Glutamatergic neuron (in vitro differentiated cells): ENCODE data around the gene GABRR1. TPM values are rescaled to one million over a fixed set of nuclear protein-coding genes. Genes with fewer than 3 reads are reported as not detected.

Source experiments
- DNase-seq: peaks from one replicate; pipeline ENCODE4 v3.0.0; 2022
- H3K27ac Mint-ChIP-seq: one replicate; pipeline ENCODE4 v1.8.0; 2020; ENCODE audit warnings: mild to moderate bottlenecking, mixed read lengths, inconsistent platforms; ENCODE audit not compliant: unreplicated experiment
- H3K27me3 Mint-ChIP-seq: one replicate; pipeline ENCODE4 v1.8.0; 2020; ENCODE audit warnings: mild to moderate bottlenecking, moderate library complexity, mixed read lengths, inconsistent platforms; ENCODE audit not compliant: unreplicated experiment
- H3K36me3 Mint-ChIP-seq: one replicate; pipeline ENCODE4 v1.8.0; 2020; ENCODE audit warnings: mild to moderate bottlenecking, mixed read lengths, inconsistent platforms; ENCODE audit not compliant: unreplicated experiment
- H3K4me1 Mint-ChIP-seq: one replicate; pipeline ENCODE4 v1.8.0; 2020; ENCODE audit warnings: mild to moderate bottlenecking, low read depth, mixed read lengths, inconsistent platforms; ENCODE audit not compliant: unreplicated experiment
- H3K4me3 Mint-ChIP-seq: one replicate; pipeline ENCODE4 v1.8.0; 2020; ENCODE audit warnings: mild to moderate bottlenecking, mixed read lengths, inconsistent platforms; ENCODE audit not compliant: unreplicated experiment
- H3K9me3 Mint-ChIP-seq: one replicate; pipeline ENCODE4 v1.8.0; 2020; ENCODE audit warnings: mild to moderate bottlenecking, moderate library complexity, mixed read lengths, inconsistent platforms; ENCODE audit not compliant: unreplicated experiment
- CTCF ChIP-seq: fragments of 200-600 bp; sonication (generic); IDR thresholded peaks from one replicate; pipeline ENCODE4 v1.5.0; 2021; ENCODE audit not compliant: partially characterized antibody, unreplicated experiment
- total RNA-seq: library from RNA; stranded (reverse); fragmentation: NEBNext Ultra II Directional; extraction: Animal tissue kit (Norgen Biotek cat#: 25700); gene quantifications from one replicate; pipeline ENCODE4 v1.2.1, GENCODE V29; 2021; ENCODE audit not compliant: unreplicated experiment

Gene GABRR1
- total RNA-seq, 1 donor from 2014 or later = not detected

GRCh38 chr6:89212472-89212871, 4.7 kb downstream of the GABRR1 start:
- TF ChIP-seq CTCF = no peak
- Mint-ChIP-seq H3K4me3 (no peak overlapping the region), H3K36me3 (no peaks in the 10 kb centered on the region), H3K27ac (no peak overlapping the region), H3K9me3 (no peaks in the 10 kb centered on the region), H3K27me3 (no peaks in the 10 kb centered on the region), H3K4me1 (no peaks in the 10 kb centered on the region)
- DNase-seq = no peak

GRCh38 chr6:89209457-89209856, 7.7 kb downstream of the GABRR1 start:
- H3K4me1 Mint-ChIP-seq = no peaks in the 10 kb centered on the region
- H3K36me3 Mint-ChIP-seq = no peaks in the 10 kb centered on the region
- H3K9me3 Mint-ChIP-seq = no peaks in the 10 kb centered on the region
- TF ChIP-seq CTCF = no peak
- DNase-seq = no peak
- H3K4me3 Mint-ChIP-seq = no peak overlapping the region
- H3K27ac Mint-ChIP-seq = no peak overlapping the region
- H3K27me3 Mint-ChIP-seq = no peaks in the 10 kb centered on the region

GRCh38 chr6:89208551-89208950, 8.6 kb downstream of the GABRR1 start:
- Mint-ChIP-seq H3K36me3 (no peaks in the 10 kb centered on the region), H3K4me3 (no peak overlapping the region), H3K27ac (no peak overlapping the region), H3K4me1 (no peaks in the 10 kb centered on the region), H3K9me3 (no peaks in the 10 kb centered on the region), H3K27me3 (no peaks in the 10 kb centered on the region)
- no peak for TF ChIP-seq CTCF
- no peak for DNase-seq

- no peaks in the 10 kb centered on the region for H3K4me1 Mint-ChIP-seq
- no peak overlapping the region for H3K27ac Mint-ChIP-seq
- no peaks in the 10 kb centered on the region for H3K9me3 Mint-ChIP-seq
- no peaks in the 10 kb centered on the region for H3K36me3 Mint-ChIP-seq
- DNase-seq = no peak
- TF ChIP-seq CTCF = no peak
- no peaks in the 10 kb centered on the region for H3K27me3 Mint-ChIP-seq
- H3K4me3 Mint-ChIP-seq = no peak overlapping the region
Observed at GRCh38 chr6:89205819-89206218, 11.3 kb downstream of the GABRR1 start.

- Mint-ChIP-seq H3K4me1 (no peaks in the 10 kb centered on the region), H3K36me3 (no peaks in the 10 kb centered on the region), H3K4me3 (no peak overlapping the region), H3K27me3 (no peaks in the 10 kb centered on the region), H3K27ac (no peak overlapping the region), H3K9me3 (no peaks in the 10 kb centered on the region)
- no peak for DNase-seq
- no peak for TF ChIP-seq CTCF
Observed at GRCh38 chr6:89204096-89204495, 13.1 kb downstream of the GABRR1 start.
